GM23248 (cell line): ENCODE results near the gene ADGRD2. TPM values are rescaled to one million over a fixed set of nuclear protein-coding genes. Genes with fewer than 3 reads are reported as not detected.

ENCODE experiments used
- DNase-seq: peaks from one replicate; pipeline ENCODE4 v3.0.0-alpha.2; 2015
- H2AFZ ChIP-seq: fragments of 200-600 bp; sonication (generic); 2 replicates; pipeline ENCODE4 v1.6.1; 2016; ENCODE audit warnings: antibody characterized with exemption
- H3F3A ChIP-seq: fragments of 200-600 bp; sonication (generic); 2 replicates; pipeline ENCODE4 v1.6.1; 2016; ENCODE audit warnings: mild to moderate bottlenecking, antibody characterized with exemption, mixed run types; ENCODE audit not compliant: insufficient read depth
- H3K27ac ChIP-seq: fragments of 200-600 bp; sonication (generic); 2 replicates; pipeline ENCODE4 v1.5.1; 2016; ENCODE audit warnings: mild to moderate bottlenecking
- H3K27me3 ChIP-seq: fragments of 200-600 bp; sonication (generic); replicated peaks from 2 replicates; pipeline ENCODE4 v1.6.1; 2016; ENCODE audit warnings: mild to moderate bottlenecking; ENCODE audit not compliant: insufficient read depth
- H3K36me3 ChIP-seq: fragments of 200-600 bp; sonication (generic); 2 replicates; pipeline ENCODE4 v1.6.1; 2016; ENCODE audit warnings: low read depth, mild to moderate bottlenecking
- H3K4me1 ChIP-seq: fragments of 200-600 bp; sonication (generic); 2 replicates; pipeline ENCODE4 v1.6.1; 2016; ENCODE audit warnings: mild to moderate bottlenecking; ENCODE audit not compliant: insufficient read depth
- H3K4me2 ChIP-seq: fragments of 200-600 bp; sonication (generic); one replicate; pipeline ENCODE4 v1.6.1; 2016; ENCODE audit warnings: mild to moderate bottlenecking; ENCODE audit not compliant: unreplicated experiment
- H3K4me3 ChIP-seq: fragments of 200-600 bp; sonication (generic); 2 replicates; pipeline ENCODE4 v1.5.1; 2016; ENCODE audit warnings: mild to moderate bottlenecking
- H3K79me2 ChIP-seq: fragments of 200-600 bp; sonication (generic); 2 replicates; pipeline ENCODE4 v1.6.1; 2016; ENCODE audit warnings: mild to moderate bottlenecking; ENCODE audit not compliant: insufficient read depth
- H3K9ac ChIP-seq: fragments of 200-600 bp; sonication (generic); 2 replicates; pipeline ENCODE4 v1.6.1; 2016; ENCODE audit warnings: mild to moderate bottlenecking
- H3K9me2 ChIP-seq: fragments of 200-600 bp; sonication (generic); 2 replicates; pipeline ENCODE4 v1.6.1; 2016; ENCODE audit warnings: mixed run types, mild to moderate bottlenecking, moderate library complexity; ENCODE audit not compliant: insufficient read depth
- H3K9me3 ChIP-seq: fragments of 200-600 bp; sonication (generic); one replicate; pipeline ENCODE4 v1.6.1; 2017; ENCODE audit warnings: low read depth
- H4K20me1 ChIP-seq: fragments of 200-600 bp; sonication (generic); 2 replicates; pipeline ENCODE4 v1.6.0; 2016; ENCODE audit not compliant: insufficient read depth
- EZH2 ChIP-seq: fragments of 200-600 bp; sonication (generic); IDR thresholded peaks from 2 replicates; pipeline ENCODE4 v1.6.1; 2018; ENCODE audit warnings: antibody characterized with exemption, mild to moderate bottlenecking; ENCODE audit not compliant: insufficient read depth, poor library complexity, severe bottlenecking
- EZH2phosphoT487 ChIP-seq: fragments of 200-600 bp; sonication (generic); IDR thresholded peaks from 2 replicates; pipeline ENCODE4 v1.6.1; 2018; ENCODE audit warnings: antibody characterized with exemption, moderate library complexity, mild to moderate bottlenecking, low read depth; ENCODE audit not compliant: insufficient read depth
- WGBS, 2 experiments: methylation state at CpG; one replicate each; pipeline ENCODE4 v1.1.6; 2015 to 2017; ENCODE audit warnings: low lambda C conversion rate in 2 of 2, low coverage in 1 of 2; ENCODE audit errors: missing lambda C conversion rate in 2 of 2; 5-methylcytosine and 5-hydroxymethylcytosine counted together
- in situ Hi-C: fragments of 300-500 bp; cut with MboI; formaldehyde crosslinking; loops from 2 replicates; pipeline ENCODE4 v1.15.0; 2020
- polyA plus RNA-seq: library from polyadenylated mRNA; unstranded; fragments of >200 nt; fragmentation: Nextera tagmentation; extraction: Ambion mirVana; gene quantifications from 2 replicates; pipeline ENCODE4 v1.2.1, GENCODE V29; 2016
- total RNA-seq: library from RNA; depleted of rRNA; stranded (reverse); fragments of >200 nt; shearing (Covaris generic); gene quantifications from 2 replicates; pipeline ENCODE4 v1.2.3, GENCODE V29; 2014

ADGRD2 gene
- total and polyA plus RNA-seq, 2 experiments from 2014 or later: not detected

GRCh38 chr9:124498040-124498439, 47.8 kb downstream of the ADGRD2 start:
- Histone ChIP-seq H3K9me3 (no peaks in the 10 kb centered on the region), H3F3A (no peaks in the 10 kb centered on the region), H3K9ac (no peak overlapping the region), H3K27ac (no peak overlapping the region), H3K4me3 (no peak overlapping the region), H3K4me2 (no peak overlapping the region), H3K4me1 (no peaks in the 10 kb centered on the region), H3K9me2 (no peaks in the 10 kb centered on the region), H3K36me3 (no peaks in the 10 kb centered on the region), H2AFZ (no peak overlapping the region), H4K20me1 (no peaks in the 10 kb centered on the region), H3K79me2 (no peaks in the 10 kb centered on the region), H3K27me3 (peaks cover 25% of the 10 kb centered on the region)
- in situ Hi-C loops: no loop called here
- no peak for DNase-seq
- 69 to 73% methylated on average over 6 of the region's 6 CpGs for WGBS, 2 experiments
- TF ChIP-seq EZH2phosphoT487 (no peak), EZH2 (no peak)

DNA sequence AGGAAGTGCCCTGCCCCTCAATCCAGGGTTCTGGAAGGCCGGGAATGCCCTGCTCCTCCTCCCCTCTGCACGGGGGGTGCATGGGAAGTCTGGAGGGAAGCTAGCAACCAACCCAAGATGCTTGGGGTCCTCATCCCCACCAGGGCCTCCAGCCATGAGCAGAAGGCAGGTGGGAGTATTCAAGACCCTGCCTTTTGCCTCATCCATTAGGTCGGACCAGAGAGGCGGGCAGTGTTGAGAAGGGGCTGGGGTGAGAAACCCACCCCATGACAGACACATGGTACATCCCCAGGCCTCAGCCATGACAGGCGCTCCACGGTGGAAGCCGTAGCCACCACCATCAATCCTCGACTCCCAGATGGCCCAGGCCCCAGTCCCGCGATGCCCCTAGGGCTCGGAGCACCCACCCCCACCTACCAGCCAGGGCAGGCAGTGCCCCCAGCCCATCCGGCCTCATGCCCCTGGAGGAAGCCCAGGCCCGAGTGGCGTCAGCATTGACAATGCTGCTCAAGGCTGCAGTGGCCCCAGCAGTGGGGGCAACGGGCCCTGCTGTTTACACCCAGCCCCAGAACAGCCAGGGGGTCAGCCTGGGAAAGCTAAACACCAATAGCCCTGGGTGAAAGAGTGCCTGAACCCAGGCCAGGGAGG, 48.4 kb downstream of the ADGRD2 start:
- WGBS, 2 experiments: 61 to 67% methylated on average over 14 to 15 of the region's 15 CpGs
- Histone ChIP-seq H3K27me3 (peaks cover 30% of the 10 kb centered on the region), H3K4me2 (no peak overlapping the region), H2AFZ (no peak overlapping the region), H3F3A (no peaks in the 10 kb centered on the region), H3K9me2 (no peaks in the 10 kb centered on the region), H3K9ac (no peak overlapping the region), H3K4me1 (no peaks in the 10 kb centered on the region), H3K27ac (no peak overlapping the region), H4K20me1 (no peaks in the 10 kb centered on the region), H3K4me3 (no peak overlapping the region), H3K79me2 (no peaks in the 10 kb centered on the region), H3K36me3 (no peaks in the 10 kb centered on the region), H3K9me3 (no peaks in the 10 kb centered on the region)
- in situ Hi-C loops: no loop called here
- DNase-seq: no peak
- TF ChIP-seq EZH2: no peak

DNA sequence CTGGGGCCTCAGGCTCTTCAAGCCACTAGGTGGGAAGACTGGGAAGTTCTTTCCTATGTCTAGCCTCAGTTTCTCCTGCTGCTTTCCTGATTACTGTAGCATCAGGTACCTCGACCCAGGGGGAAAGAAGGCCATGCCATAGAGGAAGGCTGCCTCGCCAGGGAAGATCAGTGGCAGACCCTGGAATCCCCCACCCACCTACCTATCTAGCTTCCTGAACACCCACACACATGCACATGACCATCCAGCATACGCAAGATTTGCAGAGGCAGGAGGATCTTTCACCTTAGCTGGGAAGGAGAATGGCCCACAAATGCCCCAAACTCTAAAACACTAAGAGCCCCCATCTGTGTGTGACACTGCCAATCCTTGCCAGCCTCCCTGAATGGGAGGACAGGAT, 49.0 kb downstream of the ADGRD2 start:
- TF ChIP-seq EZH2: no peak
- no peak for TF ChIP-seq EZH2phosphoT487
- no peaks in the 10 kb centered on the region for H3F3A ChIP-seq
- WGBS, 2 experiments: 35 to 49% methylated on average over 3 of the region's 3 CpGs
- no peak overlapping the region for H3K27ac ChIP-seq
- in situ Hi-C loops: no loop called here
- peaks cover 36% of the 10 kb centered on the region for H3K27me3 ChIP-seq
- H3K4me3 ChIP-seq: no peak overlapping the region
- H3K4me2 ChIP-seq: no peak overlapping the region
- H3K9me3 ChIP-seq: no peaks in the 10 kb centered on the region
- no peaks in the 10 kb centered on the region for H3K9me2 ChIP-seq
- no peak for DNase-seq
- no peaks in the 10 kb centered on the region for H3K4me1 ChIP-seq
- no peaks in the 10 kb centered on the region for H3K79me2 ChIP-seq
- no peaks in the 10 kb centered on the region for H4K20me1 ChIP-seq
- H3K36me3 ChIP-seq: no peaks in the 10 kb centered on the region
- no peak overlapping the region for H3K9ac ChIP-seq
- no peak overlapping the region for H2AFZ ChIP-seq

DNA sequence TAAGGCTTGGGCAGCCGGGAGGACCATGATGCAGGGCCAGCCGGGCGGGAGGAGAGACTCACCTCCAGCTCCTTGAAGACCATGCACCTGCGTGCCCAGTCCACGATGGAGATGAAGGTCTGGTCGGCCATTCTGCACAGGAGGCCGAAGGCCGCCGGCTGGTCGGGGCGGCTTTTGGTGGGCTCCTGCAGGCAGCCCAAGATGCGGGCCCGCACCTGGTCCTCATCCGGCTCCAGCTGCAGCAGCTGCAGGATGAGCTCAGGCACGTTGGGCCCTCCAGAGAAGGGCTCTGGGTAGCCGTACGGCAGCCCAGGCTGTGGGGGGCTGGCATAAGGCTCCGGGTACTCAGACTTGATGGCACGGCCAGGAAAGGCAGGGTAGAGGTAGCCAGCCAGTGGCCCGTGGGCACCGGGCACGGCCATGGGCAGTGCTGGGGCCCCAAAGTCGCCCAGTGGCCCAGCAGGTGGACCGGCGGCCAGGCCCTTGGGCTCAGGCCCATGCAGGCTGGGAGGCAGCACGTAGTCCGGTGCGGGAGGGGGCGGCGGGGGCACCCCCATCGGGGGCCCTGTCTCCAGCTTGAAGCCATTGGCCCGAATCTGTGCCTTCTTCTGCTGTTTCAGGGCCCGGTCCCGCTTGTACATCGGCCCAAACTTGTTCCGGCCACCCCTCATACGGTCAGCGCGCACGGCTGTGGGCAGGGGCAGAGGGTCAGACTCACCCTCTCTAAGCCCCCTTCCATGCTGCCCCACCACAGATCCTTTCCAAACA, 50.0 kb downstream of the ADGRD2 start:
- no peak overlapping the region for H3K4me3 ChIP-seq
- H3K79me2 ChIP-seq: no peaks in the 10 kb centered on the region
- H3F3A ChIP-seq: no peaks in the 10 kb centered on the region
- H4K20me1 ChIP-seq: no peaks in the 10 kb centered on the region
- no peak for DNase-seq
- H3K27ac ChIP-seq: no peak overlapping the region
- WGBS, 2 experiments: 80 to 85% methylated on average over 37 of the region's 40 CpGs
- no peaks in the 10 kb centered on the region for H3K4me1 ChIP-seq
- no peaks in the 10 kb centered on the region for H3K9me2 ChIP-seq
- TF ChIP-seq EZH2phosphoT487: no peak
- no peak for TF ChIP-seq EZH2
- peaks cover 41% of the 10 kb centered on the region for H3K27me3 ChIP-seq
- no peak overlapping the region for H3K4me2 ChIP-seq
- no peak overlapping the region for H3K9ac ChIP-seq
- H2AFZ ChIP-seq: no peak overlapping the region
- H3K36me3 ChIP-seq: no peaks in the 10 kb centered on the region
- no peaks in the 10 kb centered on the region for H3K9me3 ChIP-seq
- in situ Hi-C loops: no loop called here
